T-helper 1 cell (primary cell): ENCODE data around the gene SH3GL3.

Source experiments
- DNase-seq, 5 donors: peaks; one replicate each; pipeline ENCODE4 v3.0.0-alpha.2; 2012 to 2020

SH3GL3 gene

DNA sequence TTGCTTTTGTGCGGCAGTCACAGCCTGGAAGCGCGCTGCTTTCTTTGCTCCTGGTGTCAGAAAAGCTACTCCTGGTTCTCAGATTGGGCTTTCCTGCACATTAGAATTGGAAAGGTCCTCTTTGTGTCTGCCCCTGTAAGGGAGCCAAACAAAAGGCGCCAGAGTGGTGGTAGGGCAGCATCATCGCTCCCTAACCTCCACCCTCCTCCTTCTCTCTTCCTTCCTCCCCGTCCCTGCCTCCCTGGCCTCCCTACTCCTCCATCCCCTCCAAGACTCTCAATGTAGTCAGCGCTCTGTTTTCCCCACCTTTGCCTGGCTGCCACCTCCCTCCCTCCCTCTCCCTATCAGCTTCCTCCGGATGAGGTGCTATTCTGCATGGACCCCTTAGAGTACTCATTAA lies 65.3 kb downstream of the SH3GL3 start:
- DNase-seq = no peak

DNA sequence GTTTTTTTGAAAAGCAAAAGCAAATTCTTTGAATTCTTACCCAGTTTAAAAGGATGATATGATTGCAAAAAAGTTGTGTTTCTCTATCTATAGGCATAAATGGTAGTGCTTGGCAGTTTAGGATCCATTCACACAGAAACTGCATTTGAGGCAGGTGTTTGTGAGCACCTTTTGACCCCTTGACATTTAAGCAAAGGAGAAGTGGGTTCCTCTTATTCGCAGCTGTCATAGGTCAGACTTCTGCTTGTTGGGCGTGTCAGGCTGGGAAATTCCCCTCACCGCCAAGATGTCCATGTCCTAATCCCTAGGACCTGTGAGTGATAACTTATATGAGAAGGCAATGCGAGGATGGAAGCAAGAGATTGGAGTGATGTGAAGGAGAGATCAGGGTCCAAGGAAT lies 67.4 kb downstream of the SH3GL3 start:
- DNase-seq = no peak

DNA sequence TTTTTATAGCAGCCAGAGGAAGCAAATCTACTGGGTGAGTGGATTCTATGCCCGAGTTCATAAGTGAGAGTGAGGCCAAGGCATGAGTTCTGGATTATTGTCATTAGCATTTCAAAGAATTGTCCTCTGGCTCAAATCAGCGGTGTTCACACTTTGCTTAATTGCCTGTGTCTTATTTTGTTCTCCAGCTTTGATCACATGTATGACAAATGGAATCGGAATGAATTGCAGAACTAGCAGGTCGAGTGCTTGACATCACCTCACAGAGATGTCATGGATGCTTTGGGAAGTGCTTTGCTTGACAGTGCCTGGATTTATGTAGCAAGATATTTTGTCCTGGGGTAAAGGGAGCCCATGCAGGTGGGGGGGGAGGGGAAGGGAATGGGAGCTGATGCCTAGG lies 68.0 kb downstream of the SH3GL3 start:
- DNase-seq = no peak

DNA sequence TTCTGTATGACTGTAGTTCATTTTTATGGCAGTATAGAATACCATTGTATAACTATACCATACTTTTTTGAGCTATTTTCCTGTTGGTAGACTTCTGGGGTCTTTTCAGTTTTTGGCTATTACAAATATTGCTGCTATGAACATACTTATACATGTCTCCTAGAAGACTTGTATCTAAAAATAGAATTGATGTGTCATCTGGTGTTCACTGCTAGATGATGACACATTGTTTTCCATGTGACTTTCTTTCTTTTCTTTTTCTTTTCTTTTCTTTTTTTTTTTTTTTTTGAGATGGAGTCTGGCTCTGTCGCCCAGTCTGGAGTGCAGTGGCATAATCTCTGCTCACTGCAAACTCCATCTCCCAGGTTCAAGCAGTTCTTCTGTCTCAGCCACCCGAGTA lies 69.8 kb downstream of the SH3GL3 start:
- no peak for DNase-seq

DNA sequence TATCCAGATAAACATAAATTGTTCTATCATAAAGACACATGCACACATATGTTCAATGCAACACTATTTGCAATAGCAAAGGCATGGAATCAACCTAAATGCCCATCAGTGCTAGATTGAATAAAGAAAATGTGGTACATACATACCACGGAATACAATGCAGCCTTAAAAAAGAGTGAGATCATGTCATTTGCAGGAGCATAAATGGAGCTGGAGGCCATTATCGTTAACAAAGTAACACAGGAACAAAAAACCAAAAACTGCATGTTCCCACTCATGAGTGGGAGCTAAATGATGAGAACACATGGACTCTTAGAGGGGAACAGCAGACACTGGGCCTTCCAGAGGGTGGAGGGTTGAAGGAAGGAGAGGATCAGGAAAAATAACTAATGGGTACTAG lies 79.2 kb downstream of the SH3GL3 start:
- no peak for DNase-seq

DNA sequence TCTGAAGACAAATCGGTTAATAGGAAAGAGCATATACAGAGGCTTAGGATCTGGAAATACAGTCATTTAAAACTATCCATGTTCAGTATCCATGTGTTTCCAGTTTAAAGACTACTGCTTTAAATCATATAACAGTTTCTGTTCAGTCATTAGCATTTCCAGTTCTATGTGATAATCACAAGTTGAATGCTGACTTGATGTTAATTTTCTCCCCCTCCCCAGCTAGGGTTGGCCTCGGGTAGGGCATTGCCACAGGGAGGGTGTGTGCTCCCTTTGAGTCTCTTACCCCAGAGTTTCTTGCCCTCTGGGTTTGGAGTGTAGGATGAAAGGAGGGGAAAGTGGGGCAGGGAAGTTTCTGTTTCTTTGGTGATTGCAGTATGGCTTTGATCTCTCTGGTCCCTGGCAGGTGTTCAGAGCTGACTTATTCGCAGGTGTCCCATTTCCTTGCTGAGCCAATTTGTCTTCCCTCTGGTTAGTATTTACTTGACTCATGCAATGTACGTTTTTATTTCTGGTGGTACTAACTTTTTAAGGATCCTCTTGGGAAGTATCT lies 86.3 kb downstream of the SH3GL3 start:
- DNase-seq = no peak

DNA sequence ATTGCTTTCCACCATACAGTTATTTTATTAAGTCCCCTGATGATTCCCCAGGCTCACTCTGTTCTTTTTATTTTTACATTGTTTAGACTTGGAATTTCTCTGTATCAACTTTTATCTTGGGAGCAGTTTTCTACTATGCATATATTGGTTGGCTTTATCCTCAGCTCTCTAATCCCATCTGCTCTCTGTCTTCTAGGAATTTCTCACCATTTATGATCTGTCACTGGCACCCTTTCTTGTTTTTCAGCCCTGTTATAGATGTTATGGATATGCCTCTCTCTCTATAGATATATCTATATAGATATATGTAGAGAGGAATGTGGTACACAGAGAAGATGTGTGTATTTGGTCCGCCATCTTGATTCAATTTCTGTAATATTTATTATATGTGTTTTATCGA lies 90.5 kb downstream of the SH3GL3 start:
- no peak for DNase-seq

DNA sequence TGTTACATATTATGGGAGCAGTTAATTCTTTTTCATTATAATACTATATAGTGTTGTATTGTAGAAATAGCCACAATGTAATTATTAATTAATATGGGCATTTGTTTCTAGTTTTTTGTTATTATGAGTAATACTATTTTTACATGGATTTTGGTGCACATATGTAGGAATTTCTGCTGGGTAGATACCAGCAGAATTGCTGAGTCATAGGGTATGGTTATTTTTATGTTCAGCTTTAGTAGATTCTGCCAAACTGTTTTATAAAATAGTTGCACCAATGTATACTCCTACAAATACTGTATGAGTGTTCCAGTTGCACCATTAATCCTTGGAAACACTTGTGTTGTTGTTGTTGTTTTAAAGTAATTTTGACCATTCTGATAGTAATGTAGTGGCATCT lies 91.5 kb downstream of the SH3GL3 start:
- DNase-seq = no peak

DNA sequence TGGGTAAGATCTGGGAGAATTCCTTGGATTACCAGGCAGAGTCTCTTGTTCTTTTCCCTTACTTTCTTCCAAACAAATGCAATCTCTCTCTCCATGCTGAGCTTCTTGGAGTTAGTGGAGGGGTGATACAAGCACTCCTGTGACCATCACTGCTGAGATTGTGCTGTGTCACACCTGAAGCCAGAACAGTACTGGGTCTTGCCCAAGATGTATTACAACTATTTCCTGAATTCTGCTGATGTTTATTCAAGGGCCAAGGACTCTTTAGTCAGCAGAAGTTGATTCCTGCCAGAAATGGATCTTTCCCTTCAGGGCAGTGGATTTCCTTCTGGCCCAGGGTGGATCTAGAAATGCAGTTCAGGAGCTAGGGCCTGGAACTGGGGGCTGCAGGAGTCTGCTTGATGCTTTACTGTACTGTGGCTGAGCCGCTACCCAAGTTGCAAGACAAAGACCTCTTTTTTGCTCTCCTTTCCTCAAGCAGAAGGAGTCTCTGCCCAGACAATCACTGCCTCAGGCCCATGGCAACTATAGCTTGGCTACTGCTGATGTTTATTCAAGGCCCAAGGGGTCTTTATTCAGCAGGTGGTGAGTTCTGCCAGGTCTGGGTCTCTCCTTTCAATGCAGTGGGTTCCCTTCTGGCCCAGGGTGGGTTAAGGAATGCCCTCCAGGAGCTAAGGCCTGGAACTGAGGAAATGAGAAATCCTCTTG lies 98.8 kb downstream of the SH3GL3 start:
- DNase-seq = no peak

DNA sequence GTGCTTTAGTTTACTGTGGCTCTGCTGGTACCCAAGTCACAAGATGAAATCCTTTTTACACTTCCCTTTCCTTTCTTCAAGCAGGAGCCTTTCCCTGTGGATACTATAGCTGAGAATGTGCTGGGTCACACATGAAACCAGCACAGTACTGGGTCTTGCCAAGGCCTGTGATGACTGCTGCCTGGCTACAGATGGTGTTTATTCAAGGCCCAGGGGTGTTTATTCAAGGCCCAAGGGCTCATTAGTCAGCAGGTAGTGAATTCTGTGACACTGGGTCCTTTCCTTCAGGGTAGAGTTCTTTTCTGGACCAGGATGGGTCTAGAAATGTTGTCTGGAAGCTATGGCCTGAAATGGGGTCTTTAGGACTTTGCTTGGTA lies 99.4 kb downstream of the SH3GL3 start:
- no peak for DNase-seq

DNA sequence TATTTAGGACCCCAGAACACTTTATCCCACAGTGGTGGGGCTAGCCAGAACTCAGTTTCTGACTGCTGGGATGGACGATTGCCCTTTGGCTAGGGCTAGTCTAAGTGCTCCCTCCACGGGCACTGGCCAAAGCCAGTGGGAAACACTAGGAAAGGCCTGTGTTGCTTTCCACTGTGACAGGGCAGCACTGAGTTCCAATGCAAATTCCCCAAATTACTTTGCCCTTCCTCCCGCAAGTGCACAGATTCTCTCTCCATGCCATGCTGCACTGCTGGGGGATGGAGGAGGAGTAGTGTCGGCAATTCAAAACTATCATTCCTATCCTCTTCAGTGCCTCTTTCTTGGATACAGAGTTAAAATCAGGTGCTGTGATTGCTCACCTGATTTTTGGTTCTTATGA lies 100.0 kb downstream of the SH3GL3 start:
- no peak for DNase-seq

DNA sequence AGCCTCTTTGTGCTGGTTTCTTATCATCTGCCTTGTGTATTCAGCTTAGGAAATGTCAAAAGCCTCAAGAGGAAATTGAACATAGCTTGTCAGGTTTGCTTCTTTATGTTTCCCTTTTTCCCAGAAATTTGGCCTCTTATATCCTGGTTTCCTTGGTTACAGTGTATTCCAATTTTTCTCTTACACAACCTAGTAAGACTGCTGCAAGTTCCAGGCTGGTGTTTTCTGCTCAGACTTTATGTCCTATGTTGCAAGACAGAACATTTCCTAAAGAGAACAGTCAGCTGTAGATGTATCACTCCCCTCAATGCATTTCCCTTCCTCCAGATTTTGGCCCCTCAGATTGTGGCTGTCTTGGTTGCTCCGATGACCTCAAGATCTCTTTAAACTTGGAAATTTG lies 102.5 kb downstream of the SH3GL3 start:
- no peak for DNase-seq

DNA sequence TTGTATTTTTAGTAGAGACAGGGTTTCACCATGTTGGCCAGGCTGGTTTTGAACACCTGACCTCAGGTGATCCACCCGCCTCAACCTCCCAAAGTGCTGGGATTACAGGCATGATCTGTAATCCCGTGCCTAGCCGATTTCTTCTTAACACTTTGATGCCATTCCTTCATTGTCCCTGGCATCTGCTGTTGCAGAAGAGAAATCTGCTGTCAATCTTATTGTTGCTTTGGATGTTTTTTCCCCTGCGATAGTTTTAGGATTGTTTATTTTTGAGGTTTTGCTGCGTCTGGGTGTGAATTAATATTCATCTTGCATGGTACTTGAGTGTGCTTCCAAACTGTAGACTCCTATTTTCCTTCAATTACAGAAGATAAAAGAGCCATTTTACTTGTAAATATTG lies 107.4 kb downstream of the SH3GL3 start:
- no peak for DNase-seq

DNA sequence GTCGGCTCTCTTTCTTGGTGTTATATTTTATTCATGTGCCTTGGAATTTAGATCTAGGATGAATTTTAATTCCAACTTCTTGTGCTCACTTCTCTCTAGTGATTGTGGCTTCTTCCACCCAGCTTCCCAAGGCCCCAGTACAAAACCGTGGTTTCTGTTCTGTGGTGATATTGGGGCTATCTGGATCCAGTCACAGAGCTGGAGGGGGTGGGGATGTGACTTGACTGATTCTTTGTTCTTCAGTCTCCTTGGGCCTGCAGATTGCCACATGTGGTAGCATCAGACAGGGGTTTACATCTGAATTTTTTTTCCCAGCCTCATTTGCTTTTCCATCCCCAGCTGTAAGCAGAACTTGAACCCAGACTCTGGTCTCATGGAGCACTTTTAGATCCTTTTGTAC lies 108.2 kb downstream of the SH3GL3 start:
- DNase-seq = no peak

DNA sequence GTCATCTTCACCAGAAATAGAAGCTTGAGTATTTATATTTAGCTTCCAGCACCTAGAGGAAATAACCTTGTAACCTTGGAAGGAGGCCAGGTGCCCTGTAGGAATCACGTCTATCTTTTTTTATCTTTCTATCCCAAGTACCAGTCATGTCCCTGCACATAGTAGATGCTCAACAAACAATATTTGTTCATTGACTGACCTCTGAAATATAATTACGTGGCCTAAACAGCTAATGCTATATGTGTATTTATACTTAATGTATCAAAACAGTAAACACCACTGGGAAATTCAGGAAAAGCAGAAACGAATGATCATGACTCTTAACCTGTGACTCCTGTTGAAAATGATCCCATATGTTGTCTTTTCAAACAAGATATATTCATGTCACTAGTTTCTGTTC lies 108.9 kb downstream of the SH3GL3 start:
- DNase-seq = no peak

DNA sequence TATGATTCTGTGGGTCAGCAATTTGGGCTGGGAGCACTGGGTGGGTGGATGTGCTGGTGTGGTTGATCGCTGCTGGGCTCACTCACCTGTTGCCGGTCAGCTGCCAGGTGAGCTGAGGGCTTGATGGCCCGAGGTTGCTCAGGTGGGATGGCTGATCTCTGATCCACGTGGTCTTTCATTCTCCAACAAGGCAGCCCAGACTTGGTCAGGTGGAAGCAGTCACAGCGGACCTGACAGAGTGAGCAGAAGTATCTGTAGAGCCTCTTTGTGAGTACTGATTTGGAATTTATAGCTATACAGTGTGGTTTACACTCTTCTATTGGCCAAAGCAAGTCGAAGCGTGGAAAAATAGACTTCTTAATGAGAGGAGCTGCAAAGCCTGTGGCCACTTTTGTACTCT lies 109.6 kb downstream of the SH3GL3 start:
- no peak for DNase-seq

DNA sequence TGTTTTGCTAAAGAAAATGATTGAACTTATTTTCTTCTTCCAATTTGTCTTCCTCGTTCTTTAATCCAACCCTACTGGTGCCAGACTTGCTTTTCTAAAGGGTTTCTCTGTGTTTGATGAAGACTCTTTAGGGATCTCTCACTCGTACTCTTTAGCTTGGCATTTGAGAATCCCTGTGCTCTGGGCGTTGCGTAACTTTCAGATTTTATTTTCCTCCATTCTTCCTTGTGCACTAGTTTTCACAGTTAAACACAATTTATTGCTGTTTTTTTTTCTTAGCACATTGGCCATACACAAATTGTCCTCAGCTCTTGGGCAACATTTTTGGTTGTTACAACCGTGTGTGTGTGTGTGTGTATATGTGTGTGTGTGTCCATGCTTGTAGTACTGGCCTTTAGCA lies 111.0 kb downstream of the SH3GL3 start:
- no peak for DNase-seq

DNA sequence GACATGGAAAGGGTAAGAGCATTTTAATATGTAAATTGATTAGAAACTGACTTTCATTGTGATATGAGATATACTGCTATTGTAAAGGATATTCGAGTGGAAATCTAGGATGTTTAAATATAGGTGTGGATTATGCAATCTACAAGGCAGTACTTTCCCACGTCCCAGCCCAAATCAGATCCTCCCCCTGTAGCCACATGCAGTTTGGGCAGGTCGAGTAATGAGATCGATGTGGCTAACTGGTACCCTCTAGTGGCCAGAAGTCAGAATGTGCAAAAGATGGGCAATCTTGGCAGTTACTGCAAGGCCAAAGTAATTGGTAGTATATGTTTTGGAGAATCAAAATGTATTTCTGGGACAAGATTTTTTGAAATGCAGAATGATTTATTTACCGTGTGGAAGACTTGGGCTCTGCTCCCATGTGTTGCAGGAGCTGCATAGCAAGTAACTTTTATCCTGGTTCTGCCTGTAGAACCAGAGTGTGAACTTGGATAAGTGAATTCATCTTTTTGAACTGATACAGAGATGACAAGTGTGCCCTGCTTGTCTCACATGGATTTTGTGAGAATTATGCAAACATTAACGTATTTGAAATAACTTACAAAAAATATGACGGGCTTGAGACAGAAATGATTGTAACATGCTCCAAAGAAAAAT lies 112.3 kb downstream of the SH3GL3 start:
- peak in 2 of 5 donors; percentile 6 to 32 for DNase-seq

DNA sequence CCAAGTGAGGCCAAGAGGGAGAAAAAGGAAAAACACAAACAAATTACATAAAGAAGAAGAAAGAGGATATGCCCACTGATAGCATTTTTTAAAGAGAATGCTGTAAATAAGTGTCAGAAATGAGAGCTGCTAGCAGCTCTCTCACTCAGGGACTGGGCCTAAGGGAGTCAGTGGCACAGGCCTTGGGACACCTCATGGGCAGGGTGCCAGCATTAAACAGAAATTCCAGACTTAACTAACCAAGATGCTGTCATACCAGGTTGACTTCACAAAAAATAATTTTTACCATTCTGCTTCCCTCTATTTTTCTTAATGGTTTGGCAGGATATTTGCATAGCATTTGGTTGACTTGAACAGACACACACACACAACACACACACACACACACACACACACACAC lies 114.5 kb downstream of the SH3GL3 start:
- no peak for DNase-seq

DNA sequence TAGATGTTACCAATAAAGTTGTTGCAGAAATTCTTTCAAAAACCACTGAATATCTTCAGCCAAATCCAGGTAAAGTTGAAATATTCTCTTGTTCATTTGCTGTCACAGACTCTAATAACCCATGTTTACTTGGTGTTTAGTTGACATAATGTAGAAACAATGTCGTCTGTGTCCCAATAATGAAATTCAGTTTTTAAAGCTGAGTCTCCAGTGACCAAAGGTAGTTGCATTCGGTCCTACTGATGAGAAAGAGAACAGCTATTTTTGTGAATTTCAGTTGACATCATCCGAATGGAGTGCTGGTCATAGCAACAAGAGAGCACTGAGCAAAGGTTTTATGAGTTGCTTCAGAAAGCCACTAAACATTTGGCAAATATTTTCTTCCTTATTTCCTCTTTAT lies 118.0 kb downstream of the SH3GL3 start:
- DNase-seq = no peak

DNA sequence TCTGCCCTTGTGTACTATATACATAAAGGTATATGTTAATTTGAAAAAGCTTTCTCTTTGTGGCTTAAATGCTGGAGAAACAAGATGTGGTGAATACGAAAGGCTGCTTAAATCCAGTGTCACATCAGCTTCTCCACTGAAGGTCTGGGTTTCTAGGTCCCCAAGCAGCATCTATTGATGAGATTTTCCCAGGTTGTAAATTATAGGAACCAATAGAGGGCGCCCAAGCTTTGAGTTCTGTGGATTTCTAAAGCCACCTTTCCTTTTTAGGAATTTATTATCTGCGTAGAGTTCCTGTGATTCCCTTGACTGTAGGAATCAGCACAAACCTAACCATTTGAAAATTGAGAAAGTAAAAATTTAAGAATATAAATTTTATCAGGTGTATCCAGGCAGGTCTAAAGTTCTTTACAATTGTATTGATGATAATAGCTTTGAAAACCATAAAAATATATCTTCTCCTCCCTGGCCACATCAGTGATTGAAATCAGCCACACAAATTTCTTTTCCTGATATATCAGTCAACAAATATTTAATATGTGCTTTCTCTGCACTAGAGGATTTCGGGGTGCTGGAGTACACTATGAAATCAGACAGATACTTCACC lies 118.5 kb downstream of the SH3GL3 start:
- peak in 1 of 5 donors; percentile 3 for DNase-seq

DNA sequence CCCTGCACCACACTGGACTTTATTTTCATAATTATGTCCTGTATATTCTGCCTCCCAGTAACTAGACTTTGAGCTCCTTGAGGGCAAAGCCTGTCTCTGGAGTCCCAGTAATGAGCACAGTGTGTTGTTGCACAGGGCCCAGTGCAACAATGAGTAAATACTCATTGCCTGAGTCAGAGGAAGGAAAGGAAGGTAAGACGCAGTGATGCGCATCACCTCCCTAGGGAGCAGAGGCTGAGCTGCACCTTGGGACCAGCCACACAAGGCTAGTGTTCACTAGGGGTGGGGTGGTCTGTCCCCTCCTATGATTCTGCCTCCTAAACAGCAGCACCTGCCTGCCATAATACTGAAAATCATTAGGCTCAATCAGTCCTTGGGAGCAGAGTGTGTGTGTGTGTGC lies 120.2 kb downstream of the SH3GL3 start:
- DNase-seq = no peak

DNA sequence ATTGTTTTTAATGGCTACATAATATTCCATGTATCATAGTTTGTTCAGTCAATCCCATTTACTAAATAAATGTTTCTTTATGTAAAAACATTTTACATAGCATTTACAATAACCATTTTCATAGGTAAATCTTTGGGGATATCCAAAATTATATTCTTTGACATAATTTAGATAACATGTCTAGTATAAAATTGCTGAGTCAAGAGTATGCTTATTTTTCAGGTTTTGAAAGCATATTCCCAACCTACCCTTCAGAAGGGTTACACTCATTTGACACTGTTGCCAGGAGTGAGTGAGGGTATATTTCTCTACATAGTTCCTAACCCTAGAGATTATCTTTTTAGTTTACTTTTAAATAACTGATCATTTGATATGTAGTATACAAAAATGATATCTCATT lies 122.2 kb downstream of the SH3GL3 start:
- DNase-seq = no peak

DNA sequence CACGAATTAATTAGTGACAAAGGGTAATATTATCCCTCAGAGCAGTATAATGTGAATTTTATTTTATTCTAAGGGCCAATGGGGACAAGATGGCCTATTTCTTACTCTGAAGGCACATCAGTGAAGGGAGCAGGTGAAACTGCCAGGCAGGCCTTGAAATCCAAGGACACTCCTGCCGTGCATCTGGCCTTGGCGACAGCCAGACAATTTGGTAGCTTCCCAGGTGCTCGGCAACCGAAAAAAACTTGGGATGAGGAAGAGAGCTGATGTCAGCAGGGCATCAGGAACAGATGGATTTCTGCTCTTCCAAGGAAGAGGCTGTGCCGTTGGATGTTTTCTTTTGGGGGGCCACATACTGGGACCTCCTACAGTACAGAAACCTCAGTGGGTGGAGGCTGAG lies 123.6 kb downstream of the SH3GL3 start:
- DNase-seq = no peak
